ENCODE data around the gene SELENOI.

DNA sequence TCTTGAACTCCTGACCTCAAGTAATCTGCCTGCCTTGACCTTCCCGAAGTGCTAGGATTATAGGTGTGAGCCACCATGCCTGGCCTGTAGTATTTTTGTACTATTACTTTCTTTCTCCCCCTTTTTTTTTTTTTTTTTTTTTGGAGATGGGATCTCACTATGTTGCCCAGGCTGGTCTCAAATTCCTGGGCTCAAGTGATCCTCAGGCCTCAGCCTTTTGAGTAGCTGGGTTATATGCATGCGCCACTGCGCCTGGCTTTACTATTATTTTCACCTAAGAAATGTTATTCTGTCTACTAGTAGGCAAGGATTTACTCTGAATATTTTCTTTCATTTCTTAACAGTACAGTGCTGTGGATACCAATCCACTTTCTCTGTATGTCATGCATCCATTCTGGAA lies 18.0 kb downstream of the SELENOI start:
- no peak for TF ChIP-seq TAF1 (IDR thresholded peaks at IDR 0.05; ENCODE audit: borderline replicate concordance, low read depth, low read length)
- no peak for TF ChIP-seq POLR2A (IDR thresholded peaks at IDR 0.05; ENCODE audit: low read depth, low read length)
